B cell (primary cell): ENCODE measurements around the gene SELENBP1. TPM values are rescaled to one million over a fixed set of nuclear protein-coding genes. Genes with fewer than 3 reads are reported as not detected.

Source experiments
- ATAC-seq: fragments of 200-7000 bp; cut with Tn5 transposase; one replicate; pipeline ENCODE4 v1.10.0; 2021; ENCODE audit warnings: low read depth, mild to moderate bottlenecking, moderate number of reproducible peaks, moderate library complexity
- CTCF ChIA-PET: fragments of 350-600 bp; sonication (Branson Sonifier 250); formaldehyde crosslinking; loops from one replicate; lab custom pipeline; 2021; ENCODE audit warnings: antibody characterized with exemption, inconsistent platforms; lab: Charles Lee
- POLR2A ChIA-PET: fragments of 350-600 bp; sonication (Branson Sonifier 250); formaldehyde crosslinking; loops from one replicate; lab custom pipeline; 2021; ENCODE audit warnings: antibody characterized with exemption; lab: Charles Lee
- DNase-seq: peaks from one replicate; pipeline ENCODE4 v3.0.0; 2013
- H2AFZ ChIP-seq: 2 replicates; pipeline ENCODE4 v1.6.1; 2012; ENCODE audit warnings: mild to moderate bottlenecking, low read depth, low read length; ENCODE audit not compliant: insufficient read depth, poor library complexity, severe bottlenecking
- H3K27ac ChIP-seq, 2 donors: 1 replicate in 1 of 2; 2 replicates in 1 of 2; pipeline ENCODE4 v1.5.1; 2012 to 2013; ENCODE audit warnings: low read length in 2 of 2, mild to moderate bottlenecking in 2 of 2, moderate library complexity in 1 of 2
- H3K27me3 ChIP-seq, 4 experiments: fragments of 200-600 bp in 1 of 4; sonication (generic) in 1 of 4; replicated peaks in 1 of 4; 1 replicate in 2 of 4; 2 replicates in 2 of 4; pipeline versions ENCODE4 v1.6.1 to v1.7.0; 2013 to 2016; ENCODE audit warnings: low read length in 3 of 4, mild to moderate bottlenecking in 2 of 4, mixed read lengths in 1 of 4, moderate library complexity in 1 of 4; ENCODE audit not compliant: insufficient read depth in 4 of 4, control insufficient read depth in 3 of 4; ENCODE audit errors: control extremely low read depth in 1 of 4
- H3K36me3 ChIP-seq, 2 experiments: replicated peaks in 1 of 2; 1 replicate in 1 of 2; 2 replicates in 1 of 2; pipeline versions ENCODE4 v1.6.1 to v1.7.1; 2013; ENCODE audit warnings: low read length in 1 of 2; ENCODE audit not compliant: insufficient read depth in 2 of 2, control insufficient read depth in 1 of 2; ENCODE audit errors: control extremely low read depth in 1 of 2, extremely low read depth in 1 of 2
- H3K4me1 ChIP-seq, 2 donors: fragments of 200-600 bp in 1 of 2; sonication (generic) in 1 of 2; 1 replicate in 1 of 2; 2 replicates in 1 of 2; pipeline versions ENCODE4 v1.5.1 to v1.6.1; 2013 to 2017; ENCODE audit warnings: low read length in 2 of 2; ENCODE audit not compliant: control insufficient read depth in 2 of 2, insufficient read depth in 2 of 2
- H3K4me2 ChIP-seq: replicated peaks from 2 replicates; pipeline ENCODE3; 2012; ENCODE audit warnings: mild to moderate bottlenecking, low read depth, low read length; ENCODE audit not compliant: poor library complexity, severe bottlenecking
- H3K4me3 ChIP-seq, 5 experiments: fragments of 200-600 bp in 1 of 5; sonication (generic) in 1 of 5; 1 replicate in 3 of 5; 2 replicates in 2 of 5; pipeline versions ENCODE4 v1.5.1 to v1.7.0; 2011 to 2016; ENCODE audit warnings: low read length in 4 of 5, mild to moderate bottlenecking in 4 of 5, low read depth in 2 of 5, control low read depth in 1 of 5, moderate library complexity in 1 of 5; ENCODE audit not compliant: insufficient read depth in 1 of 5; ENCODE audit errors: control extremely low read depth in 1 of 5, extremely low read depth in 1 of 5
- H3K79me2 ChIP-seq: fragments of 200-600 bp; sonication (generic); one replicate; pipeline ENCODE4 v1.6.0; 2016; ENCODE audit warnings: low read length; ENCODE audit not compliant: control insufficient read depth, insufficient read depth
- H3K9ac ChIP-seq: fragments of 200-600 bp; sonication (generic); 2 replicates; pipeline ENCODE4 v1.6.1; 2017; ENCODE audit warnings: mild to moderate bottlenecking, low read length, moderate library complexity
- H3K9me3 ChIP-seq, 3 donors: one replicate each; pipeline versions ENCODE4 v1.6.1 to v1.7.1; 2013; ENCODE audit warnings: low read length in 2 of 3; ENCODE audit not compliant: control insufficient read depth in 2 of 3, insufficient read depth in 1 of 3; ENCODE audit errors: control extremely low read depth in 1 of 3
- H4K20me1 ChIP-seq: 2 replicates; pipeline ENCODE4 v1.6.0; 2012; ENCODE audit warnings: mild to moderate bottlenecking, low read length; ENCODE audit not compliant: insufficient read depth, control insufficient read depth, poor library complexity, severe bottlenecking
- H3K27ac Mint-ChIP-seq: one replicate; pipeline ENCODE4 v1.8.0; 2021; ENCODE audit warnings: mixed read lengths
- H3K27me3 Mint-ChIP-seq: one replicate; pipeline ENCODE4 v1.8.0; 2021; ENCODE audit warnings: mixed read lengths
- H3K4me1 Mint-ChIP-seq: one replicate; pipeline ENCODE4 v1.8.0; 2021; ENCODE audit warnings: mixed read lengths
- H3K4me3 Mint-ChIP-seq: one replicate; pipeline ENCODE4 v1.8.0; 2021; ENCODE audit warnings: mixed read lengths
- H3K9me3 Mint-ChIP-seq: one replicate; pipeline ENCODE4 v1.8.0; 2022; ENCODE audit warnings: mixed read lengths; ENCODE audit not compliant: insufficient read depth
- CTCF ChIP-seq: fragments of 200-600 bp; IDR thresholded peaks from one replicate; pipeline ENCODE4 v1.8.0; 2022; ENCODE audit warnings: antibody characterized with exemption, mild to moderate bottlenecking
- EZH2 ChIP-seq: IDR thresholded peaks from 2 replicates; pipeline ENCODE4 v1.6.1; 2012; ENCODE audit warnings: borderline replicate concordance, low read depth, mild to moderate bottlenecking, moderate library complexity, low read length; ENCODE audit not compliant: insufficient read depth, poor library complexity, severe bottlenecking
- WGBS: methylation state at CpG from one replicate; pipeline ENCODE4 v1.1.5; 2013; ENCODE audit warnings: missing lambda C conversion rate; ENCODE audit not compliant: insufficient coverage; 5-methylcytosine and 5-hydroxymethylcytosine counted together
- intact Hi-C: fragments of 100-400 bp; cut with micrococcal nuclease; formaldehyde crosslinking; loops from one replicate; pipeline ENCODE4 v1.10.0; 2022
- polyA plus RNA-seq: library from polyadenylated mRNA; depleted of rRNA; stranded (reverse); fragments of >200 nt; gene quantifications from 2 replicates; pipeline ENCODE4 v1.2.3, GENCODE V29; 2012
- total RNA-seq, 2 donors: library from RNA; stranded (reverse); fragments of 120-200 nt in 1 of 2; gene quantifications; 1 replicate in 1 of 2; 2 replicates in 1 of 2; pipeline versions ENCODE4 v1.2.3 to v1.2.4, GENCODE V29; 2013 to 2022

SELENBP1 gene
- total and polyA plus RNA-seq, 2 donors (not counting 1 experiment from before 2014, with no cell fraction given), result 0.37 TPM; not detected in 1

- DNase-seq (no peak), ATAC-seq (no peak)
- H2AFZ ChIP-seq, result no peak overlapping the region
- H3K4me1 ChIP-seq, result no peaks in the 10 kb centered on the region
- H3K27me3 Mint-ChIP-seq, result no peaks in the 10 kb centered on the region
- TF ChIP-seq CTCF, result no peak
- no peak for TF ChIP-seq EZH2
- no peaks in the 10 kb centered on the region for H3K4me1 Mint-ChIP-seq
- H3K27ac Mint-ChIP-seq, result no peak overlapping the region
- H3K9ac ChIP-seq, result no peak overlapping the region
- no peaks in the 10 kb centered on the region for H3K9me3 Mint-ChIP-seq
- WGBS, result 100% methylated on average over 1 of the region's 3 CpGs
- intact Hi-C loops, result no loop called here
- no peak overlapping the region for H3K4me2 ChIP-seq
- CTCF ChIA-PET, result interaction anchor here (0.6 to 1.3 kb wide), 2 partner anchors 67 to 108 kb away, joined by 3 to 5 read pairs; no protein-coding TSS in a partner anchor
- no peaks in the 10 kb centered on the region for H4K20me1 ChIP-seq
- no peak overlapping the region for H3K27ac ChIP-seq
- peaks cover 0 to 84% of the 10 kb centered on the region in 2 experiments for H3K36me3 ChIP-seq
- no peaks in the 10 kb centered on the region for H3K79me2 ChIP-seq
- H3K4me3 ChIP-seq, result no peak overlapping the region
- POLR2A ChIA-PET, result no interaction called here
- no peaks in the 10 kb centered on the region for H3K9me3 ChIP-seq
- H3K4me3 Mint-ChIP-seq, result no peak overlapping the region
- no peaks in the 10 kb centered on the region for H3K27me3 ChIP-seq
Measured at GRCh38 chr1:151407304-151407703, 34.8 kb upstream of the SELENBP1 start.

GRCh38 chr1:151406176-151406575, 33.7 kb upstream of the SELENBP1 start:
- Mint-ChIP-seq H3K4me3 (no peak overlapping the region), H3K9me3 (no peaks in the 10 kb centered on the region), H3K4me1 (peaks cover 2% of the 10 kb centered on the region), H3K27me3 (no peaks in the 10 kb centered on the region), H3K27ac (no peak overlapping the region)
- Histone ChIP-seq H2AFZ (no peak overlapping the region), H3K9ac (no peak overlapping the region), H3K9me3 (no peaks in the 10 kb centered on the region), H4K20me1 (no peaks in the 10 kb centered on the region), H3K4me1 (no peaks in the 10 kb centered on the region), H3K27me3 (no peaks in the 10 kb centered on the region), H3K4me3 (no peak overlapping the region), H3K79me2 (no peaks in the 10 kb centered on the region), H3K27ac (no peak overlapping the region), H3K4me2 (no peak overlapping the region), H3K36me3 (peaks cover 0 to 85% of the 10 kb centered on the region in 2 experiments)
- ChIA-PET POLR2A (no interaction called here), CTCF (interaction anchor here (1.3 kb wide), 1 partner anchor 65 kb away, joined by 5 read pairs; no protein-coding TSS in a partner anchor)
- no peak for TF ChIP-seq EZH2
- TF ChIP-seq CTCF, result no peak
- 100% methylated on average over 2 of the region's 8 CpGs for WGBS
- intact Hi-C loops, result no loop called here
- ATAC-seq (no peak), DNase-seq (no peak)
